NCI-H2107 treated with DMSO at 0.1 percent for 48 hours (cell line): ENCODE measurements around the gene SPRR2E.
"Not testable (repeated sequence)": the region's sequence is repeated elsewhere in the genome, so short reads cannot be mapped to it uniquely, and the experiment has no call there.

Experiments used
- DNase-seq: peaks from one replicate; lab custom pipeline; 2025; ENCODE audit not compliant: unreplicated experiment; lab: John Stamatoyannopoulos, UW

SPRR2E gene

GRCh38 chr1:153070243-153070642, 24.1 kb downstream of the SPRR2E start:
- DNase-seq, result no peak

- no peak for DNase-seq
These were observed 35.2 kb downstream of the SPRR2E start for GRCh38 chr1:153058826-153059784.

GRCh38 chr1:153058154-153058553, 36.2 kb downstream of the SPRR2E start:
- DNase-seq, result no peak

GRCh38 chr1:153057375-153057774, 37.0 kb downstream of the SPRR2E start, which contains the start of gene SPRR2A:
Gene SPRR2A (minus strand): TSS chr1:153057512. CDS start chr1:153056735, 777 bp downstream.
- DNase-seq, result no peak

GRCh38 chr1:153056111-153056510, 38.2 kb downstream of the SPRR2E start:
- not testable (repeated sequence) for DNase-seq

GRCh38 chr1:153049211-153049610, 45.1 kb downstream of the SPRR2E start:
- no peak for DNase-seq
